Naive thymus-derived CD8-positive, alpha-beta T cell (primary cell): Measurements from ENCODE around the gene ADPRH. TPM values are rescaled to one million over a fixed set of nuclear protein-coding genes. Genes with fewer than 3 reads are reported as not detected.

ENCODE experiments used
- ATAC-seq, 2 donors: fragments of 150-1000 bp; cut with Tn5 transposase in 1 of 2; sonication (Bioruptor Pico), chemical (Tn5 transposase) in 1 of 2; 1 replicate in 1 of 2; 2 replicates in 1 of 2; pipeline ENCODE4 v1.10.0; 2021; ENCODE audit warnings: mild to moderate bottlenecking in 2 of 2, moderate library complexity in 2 of 2
- POLR2A ChIA-PET: fragments of 350-600 bp; sonication (Branson Sonifier 250); formaldehyde crosslinking; loops from one replicate; lab custom pipeline; 2021; ENCODE audit warnings: antibody characterized with exemption; lab: Charles Lee
- DNase-seq, 10 donors: peaks; one replicate each; pipeline versions ENCODE4 v3.0.0 to v3.0.0-alpha.2; 2020 to 2022
- H3K27ac Mint-ChIP-seq, 10 donors: one replicate each; pipeline ENCODE4 v1.8.0; 2020 to 2022; ENCODE audit warnings: mild to moderate bottlenecking in 10 of 10, mixed read lengths in 10 of 10, moderate library complexity in 4 of 10, inconsistent platforms in 1 of 10
- H3K27me3 Mint-ChIP-seq, 5 donors: one replicate each; pipeline ENCODE4 v1.8.0; 2021 to 2022; ENCODE audit warnings: mixed read lengths in 5 of 5
- H3K36me3 Mint-ChIP-seq, 3 donors: one replicate each; pipeline ENCODE4 v1.8.0; 2020 to 2022; ENCODE audit warnings: mixed read lengths in 3 of 3, mild to moderate bottlenecking in 2 of 3, inconsistent platforms in 1 of 3
- H3K4me1 Mint-ChIP-seq, 4 donors: one replicate each; pipeline ENCODE4 v1.8.0; 2021 to 2022; ENCODE audit warnings: mixed read lengths in 4 of 4
- H3K4me3 Mint-ChIP-seq, 10 donors: one replicate each; pipeline ENCODE4 v1.8.0; 2020 to 2022; ENCODE audit warnings: mild to moderate bottlenecking in 10 of 10, mixed read lengths in 10 of 10, moderate library complexity in 6 of 10, inconsistent platforms in 1 of 10
- H3K9me3 Mint-ChIP-seq, 9 donors: one replicate each; pipeline ENCODE4 v1.8.0; 2020 to 2022; ENCODE audit warnings: mixed read lengths in 9 of 9, mild to moderate bottlenecking in 3 of 9, inconsistent platforms in 1 of 9, moderate library complexity in 1 of 9
- polyA plus RNA-seq, 3 donors: library from polyadenylated mRNA; unstranded; fragments of 300-500 nt; fragmentation: Illumina TruSeq; gene quantifications; one replicate each; pipeline ENCODE4 v1.2.3, GENCODE V29; 2021
- total RNA-seq, 8 experiments: library from RNA in 2 of 8; stranded (reverse) in 2 of 8; gene quantifications; one replicate each; pipeline ENCODE4 v1.2.3 and lab custom pipeline; 2021 to 2026

Gene ADPRH
- total and polyA plus RNA-seq, 5 experiments from 2014 or later = 0.15 to 2.6 (median 0.57) TPM

GRCh38 chr3:119604878-119605277 lies 25.6 kb downstream of the ADPRH start:
- H3K9me3 Mint-ChIP-seq = no peaks in the 10 kb centered on the region

GRCh38 chr3:119608405-119609000 lies 29.2 kb downstream of the ADPRH start:
- Mint-ChIP-seq H3K4me3 (no peak overlapping the region), H3K27ac (no peak overlapping the region), H3K27me3 (peaks cover 9 to 37% (median 19%) of the 10 kb centered on the region in 5 donors), H3K4me1 (no peaks in the 10 kb centered on the region), H3K36me3 (no peaks in the 10 kb centered on the region), H3K9me3 (no peaks in the 10 kb centered on the region)
- POLR2A ChIA-PET = no interaction called here
- no peak for DNase-seq
- no peak for ATAC-seq

More at GRCh38 chr3:119604878-119605277, 25.6 kb downstream of the ADPRH start:
- Mint-ChIP-seq H3K27ac (no peak overlapping the region), H3K4me3 (no peak overlapping the region), H3K36me3 (no peaks in the 10 kb centered on the region), H3K4me1 (peaks cover 0 to 3% (median 0%) of the 10 kb centered on the region in 4 donors), H3K27me3 (peaks cover 4 to 24% (median 10%) of the 10 kb centered on the region in 5 donors)
- DNase-seq (no peak), ATAC-seq (no peak)
- POLR2A ChIA-PET = no interaction called here

GRCh38 chr3:119609301-119609700 lies 30.0 kb downstream of the ADPRH start:
- POLR2A ChIA-PET = no interaction called here
- Mint-ChIP-seq H3K4me1 (no peaks in the 10 kb centered on the region), H3K36me3 (no peaks in the 10 kb centered on the region), H3K27ac (no peak overlapping the region), H3K9me3 (no peaks in the 10 kb centered on the region), H3K4me3 (no peak overlapping the region), H3K27me3 (peaks cover 9 to 37% (median 19%) of the 10 kb centered on the region in 5 donors)
- DNase-seq = no peak
- ATAC-seq = no peak

DNA sequence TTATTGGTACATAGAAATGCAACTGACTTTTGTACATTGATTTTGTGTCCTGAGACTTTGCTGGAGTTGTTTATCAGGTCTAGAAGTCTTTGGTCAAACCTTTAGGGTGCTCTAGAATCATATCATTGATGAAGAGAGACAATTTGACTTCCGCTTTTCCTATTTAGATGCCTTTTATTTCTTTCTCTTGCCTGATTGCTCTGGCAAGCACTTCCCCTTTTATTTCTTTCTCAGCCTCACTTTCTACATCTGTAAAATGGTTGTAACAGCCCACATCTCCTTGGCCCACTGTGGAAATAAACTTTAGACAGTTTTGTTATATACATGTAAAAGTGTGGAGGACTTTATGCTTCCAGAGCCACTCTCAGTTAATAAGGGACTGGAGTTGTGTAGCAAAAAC lies 32.4 kb downstream of the ADPRH start:
- H3K4me1 Mint-ChIP-seq = no peaks in the 10 kb centered on the region
- H3K36me3 Mint-ChIP-seq = no peaks in the 10 kb centered on the region
- no peak overlapping the region for H3K27ac Mint-ChIP-seq
- POLR2A ChIA-PET = no interaction called here
- H3K9me3 Mint-ChIP-seq = no peaks in the 10 kb centered on the region
- no peak overlapping the region for H3K4me3 Mint-ChIP-seq
- peaks cover 9 to 37% (median 23%) of the 10 kb centered on the region in 5 donors for H3K27me3 Mint-ChIP-seq
- ATAC-seq (no peak), DNase-seq (no peak)

GRCh38 chr3:119613201-119613600 lies 33.9 kb downstream of the ADPRH start:
- DNase-seq = no peak
- no peak for ATAC-seq
- Mint-ChIP-seq H3K9me3 (no peaks in the 10 kb centered on the region), H3K4me3 (no peak overlapping the region), H3K4me1 (no peaks in the 10 kb centered on the region), H3K36me3 (no peaks in the 10 kb centered on the region), H3K27me3 (peaks cover 5 to 23% (median 14%) of the 10 kb centered on the region in 5 donors), H3K27ac (no peak overlapping the region)
- POLR2A ChIA-PET = no interaction called here

- H3K27me3 Mint-ChIP-seq = peaks cover 5 to 20% (median 14%) of the 10 kb centered on the region in 5 donors
- POLR2A ChIA-PET = no interaction called here
- ATAC-seq (no peak), DNase-seq (no peak)
- H3K27ac Mint-ChIP-seq = no peak overlapping the region
- no peaks in the 10 kb centered on the region for H3K36me3 Mint-ChIP-seq
- H3K9me3 Mint-ChIP-seq = no peaks in the 10 kb centered on the region
- no peaks in the 10 kb centered on the region for H3K4me1 Mint-ChIP-seq
- H3K4me3 Mint-ChIP-seq = no peak overlapping the region
Observed at GRCh38 chr3:119613872-119614271, 34.6 kb downstream of the ADPRH start.

DNA sequence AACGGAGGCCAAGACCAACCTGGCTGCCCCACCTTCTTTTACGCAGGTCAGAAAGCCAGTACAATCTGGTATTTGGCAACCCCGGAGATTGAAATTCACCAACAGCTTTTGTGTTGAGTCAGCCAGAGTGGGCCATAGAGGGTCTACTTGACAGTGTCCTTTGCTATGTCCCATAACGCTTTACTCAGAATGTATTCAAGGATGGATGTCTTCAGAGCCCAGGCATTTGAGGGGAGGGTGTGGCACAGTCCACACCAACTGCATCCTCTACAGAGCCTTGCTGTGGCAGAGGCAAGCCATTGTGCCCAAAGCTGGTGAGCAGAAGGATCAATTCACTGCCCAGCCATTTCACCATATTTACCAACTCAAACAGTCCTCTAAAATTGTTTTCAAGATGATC lies 36.8 kb downstream of the ADPRH start:
- Mint-ChIP-seq H3K4me3 (no peak overlapping the region), H3K27ac (no peak overlapping the region), H3K4me1 (no peaks in the 10 kb centered on the region), H3K27me3 (peaks cover 3 to 23% (median 12%) of the 10 kb centered on the region in 5 donors), H3K36me3 (no peaks in the 10 kb centered on the region), H3K9me3 (no peaks in the 10 kb centered on the region)
- ATAC-seq (no peak), DNase-seq (no peak)
- POLR2A ChIA-PET = no interaction called here

- Mint-ChIP-seq H3K4me3 (no peak overlapping the region), H3K27ac (no peak overlapping the region), H3K36me3 (no peaks in the 10 kb centered on the region), H3K4me1 (no peaks in the 10 kb centered on the region), H3K9me3 (no peaks in the 10 kb centered on the region), H3K27me3 (peaks cover 0 to 13% (median 3%) of the 10 kb centered on the region in 5 donors)
- ATAC-seq (no peak), DNase-seq (no peak)
- POLR2A ChIA-PET = no interaction called here
Observed at GRCh38 chr3:119619094-119619493, 39.8 kb downstream of the ADPRH start.

DNA sequence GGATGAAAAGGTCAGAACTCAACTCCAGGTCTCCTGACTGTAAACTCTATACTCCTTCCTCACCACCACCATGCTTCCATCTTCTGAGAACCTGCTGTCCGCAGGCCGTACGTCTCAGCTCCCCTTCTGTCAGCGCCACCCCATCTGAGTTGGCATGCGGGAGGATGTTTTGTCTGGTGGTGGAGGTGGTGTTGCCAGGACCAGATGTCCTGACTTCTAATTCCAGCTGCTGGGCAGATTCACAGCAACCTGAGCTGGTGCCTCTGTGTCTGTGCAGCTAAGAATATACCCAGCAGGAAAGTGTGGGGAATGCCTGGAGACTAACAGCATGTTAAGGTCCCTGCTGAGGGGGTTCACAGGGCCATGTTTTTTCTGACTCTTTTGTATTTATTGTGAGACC lies 41.6 kb downstream of the ADPRH start:
- no peak for ATAC-seq
- H3K4me1 Mint-ChIP-seq = no peaks in the 10 kb centered on the region
- no peak for DNase-seq

DNA sequence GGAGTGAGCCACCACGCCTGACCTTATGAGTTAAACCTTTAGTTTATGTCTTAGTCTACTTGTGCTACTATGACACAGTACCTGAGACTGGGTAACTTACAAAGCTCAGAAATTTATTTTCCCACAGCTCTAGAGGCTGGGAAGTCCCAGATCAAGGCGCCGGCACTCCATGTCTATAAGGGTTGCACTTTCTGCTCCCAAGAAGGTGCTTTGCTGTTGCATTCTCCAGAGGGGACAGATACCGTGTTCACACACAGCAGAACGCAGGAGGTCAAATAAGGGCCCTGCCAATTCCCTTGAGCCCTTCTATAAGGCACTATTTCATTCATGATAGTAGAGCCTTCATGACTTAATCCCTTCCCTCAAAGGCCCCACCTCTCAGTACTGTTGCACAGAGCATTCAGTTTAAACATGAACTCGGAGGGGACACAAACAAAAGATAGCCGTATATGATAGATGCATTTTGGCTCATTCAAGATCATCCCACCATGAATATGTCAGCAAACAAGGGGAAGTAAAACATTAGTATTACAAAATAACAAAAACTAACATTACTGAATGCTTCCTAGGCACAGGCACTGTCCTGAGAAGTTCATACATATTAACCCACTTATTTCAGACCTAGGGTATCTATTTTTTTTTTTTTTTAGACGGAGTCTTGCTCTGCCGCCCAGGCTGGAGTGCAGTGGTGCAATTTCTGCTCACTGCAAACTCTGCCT lies 44.9 kb downstream of the ADPRH start:
- Mint-ChIP-seq H3K27ac (no peak overlapping the region), H3K4me1 (peaks cover 4 to 24% (median 7%) of the 10 kb centered on the region in 4 donors), H3K27me3 (peaks cover 0 to 30% (median 12%) of the 10 kb centered on the region in 5 donors), H3K9me3 (no peaks in the 10 kb centered on the region), H3K36me3 (no peaks in the 10 kb centered on the region), H3K4me3 (no peak overlapping the region)
- POLR2A ChIA-PET = no interaction called here
- ATAC-seq (no peak), DNase-seq (no peak)

More for the DNA sequence above, 41.6 kb downstream of the ADPRH start:
- POLR2A ChIA-PET = no interaction called here
- no peak overlapping the region for H3K4me3 Mint-ChIP-seq
- H3K36me3 Mint-ChIP-seq = no peaks in the 10 kb centered on the region
- H3K27ac Mint-ChIP-seq = no peak overlapping the region
- H3K27me3 Mint-ChIP-seq = peaks cover 2 to 21% (median 5%) of the 10 kb centered on the region in 5 donors
- H3K9me3 Mint-ChIP-seq = no peaks in the 10 kb centered on the region

DNA sequence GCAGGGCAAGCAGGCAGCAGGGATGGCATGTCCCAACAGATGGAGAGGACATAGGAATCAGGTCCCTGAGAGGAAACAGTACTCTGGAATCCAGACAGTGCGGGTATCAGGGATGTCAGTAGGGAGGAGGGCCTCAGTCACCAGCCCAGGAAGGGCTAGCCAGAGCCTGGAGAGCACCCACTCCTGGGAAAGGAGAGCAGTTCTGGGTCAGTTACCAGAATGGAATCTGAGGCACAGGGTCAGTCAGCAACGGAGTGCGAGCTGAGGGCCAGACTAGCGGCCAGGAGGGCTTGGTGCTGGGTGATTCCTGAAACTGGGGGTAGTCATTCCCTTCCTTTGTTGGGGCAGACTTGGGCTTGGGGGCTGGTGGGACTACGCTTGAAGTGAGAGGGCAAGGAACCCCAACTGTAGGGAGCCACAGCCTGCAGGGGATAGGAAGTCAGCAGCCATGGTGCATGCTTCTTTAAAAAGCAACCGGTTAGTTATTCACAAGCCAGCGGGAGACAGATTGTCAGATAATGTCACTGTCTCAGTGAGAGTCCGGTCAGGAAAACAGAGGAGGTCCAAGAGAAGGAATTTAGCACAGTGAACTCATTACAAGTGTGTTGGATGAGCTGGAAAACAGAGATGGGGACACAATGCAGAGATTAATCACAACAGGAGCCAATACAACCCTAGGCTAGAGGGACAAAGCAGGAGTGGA lies 46.3 kb downstream of the ADPRH start:
- Mint-ChIP-seq H3K36me3 (no peaks in the 10 kb centered on the region), H3K9me3 (no peaks in the 10 kb centered on the region), H3K27ac (no peak overlapping the region), H3K27me3 (peaks cover 0 to 37% (median 7%) of the 10 kb centered on the region in 5 donors), H3K4me1 (peaks cover 4 to 24% (median 7%) of the 10 kb centered on the region in 4 donors), H3K4me3 (no peak overlapping the region)
- POLR2A ChIA-PET = no interaction called here
- ATAC-seq (no peak), DNase-seq (no peak)

DNA sequence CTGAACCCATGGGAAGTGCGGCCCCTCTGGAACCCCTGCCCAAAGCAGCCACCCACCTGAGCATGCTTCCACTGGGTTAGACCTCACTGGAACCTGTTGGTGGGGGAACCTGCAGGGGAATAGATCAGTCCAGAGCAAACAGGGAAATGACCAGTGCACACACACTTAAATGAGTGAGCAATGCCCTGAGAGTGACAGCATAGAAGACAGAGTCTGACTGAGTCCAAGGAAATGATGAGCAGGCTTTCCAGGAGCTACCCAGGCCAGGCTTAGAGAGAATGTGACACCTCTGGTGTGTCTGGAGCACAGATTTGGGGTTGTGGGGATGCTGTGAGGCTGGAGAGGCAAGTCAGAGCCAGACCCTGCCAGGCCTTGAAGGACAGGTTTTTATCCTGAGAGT lies 46.9 kb downstream of the ADPRH start:
- Mint-ChIP-seq H3K4me3 (no peak overlapping the region), H3K36me3 (no peaks in the 10 kb centered on the region), H3K27ac (no peak overlapping the region), H3K4me1 (peaks cover 4 to 24% (median 7%) of the 10 kb centered on the region in 4 donors), H3K27me3 (peaks cover 0 to 37% (median 7%) of the 10 kb centered on the region in 5 donors), H3K9me3 (no peaks in the 10 kb centered on the region)
- POLR2A ChIA-PET = no interaction called here
- DNase-seq (no peak), ATAC-seq (no peak)

DNA sequence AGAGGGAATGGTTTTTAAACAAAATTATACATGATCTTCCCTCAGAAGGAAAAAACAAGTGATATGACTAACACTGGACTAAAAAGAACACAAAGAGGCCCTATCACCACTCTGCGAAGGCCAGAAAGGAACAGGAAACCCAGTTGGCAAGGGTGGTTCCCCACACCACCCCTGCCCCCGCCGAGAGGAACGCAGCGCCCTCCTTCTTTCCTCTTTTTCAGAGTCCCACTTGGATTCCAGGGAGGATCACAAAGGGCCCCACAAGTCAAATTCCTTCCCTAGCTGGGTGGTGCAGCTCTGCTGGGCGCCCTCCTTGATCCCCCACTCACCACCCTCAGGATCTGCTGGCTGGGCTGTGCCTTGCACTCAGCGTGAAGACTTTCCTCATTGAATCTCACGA lies 48.2 kb downstream of the ADPRH start:
- Mint-ChIP-seq H3K36me3 (no peaks in the 10 kb centered on the region), H3K4me3 (peak overlapping the region in 1 of 10 donors; percentile 24), H3K27me3 (peaks cover 0 to 37% (median 7%) of the 10 kb centered on the region in 5 donors), H3K27ac (peak overlapping the region in 1 of 10 donors; percentile 66), H3K9me3 (no peaks in the 10 kb centered on the region), H3K4me1 (peaks cover 4 to 26% (median 7%) of the 10 kb centered on the region in 4 donors)
- DNase-seq (no peak), ATAC-seq (peak in 1 of 2 donors; percentile 39)
- POLR2A ChIA-PET = no interaction called here
